ENCODE measurements around the gene RPS27.

Gene RPS27

GRCh38 chr1:153985341-153985912, 5.1 kb upstream of the RPS27 start:
- Histone ChIP-seq H3K79me2 (no peaks in the 10 kb centered on the region), H3K27ac (peak overlapping the region; percentile 83), H3K27me3 (ENCODE audit: control insufficient read depth, insufficient read depth, low read length) (no peaks in the 10 kb centered on the region), H3K36me3 (ENCODE audit: control insufficient read depth, insufficient read depth, low read length) (no peaks in the 10 kb centered on the region), H3K4me3 (ENCODE audit: low read depth, low read length) (peak overlapping the region; percentile 61), H2AFZ (peak overlapping the region; percentile 73), H3K9me3 (ENCODE audit: control insufficient read depth, low read length) (no peaks in the 10 kb centered on the region), H3K9ac (no peak overlapping the region), H3K4me1 (no peaks in the 10 kb centered on the region), H3K4me2 (ENCODE audit: low read length) (peak overlapping the region; percentile 88)
- TF ChIP-seq, protein P1, sequence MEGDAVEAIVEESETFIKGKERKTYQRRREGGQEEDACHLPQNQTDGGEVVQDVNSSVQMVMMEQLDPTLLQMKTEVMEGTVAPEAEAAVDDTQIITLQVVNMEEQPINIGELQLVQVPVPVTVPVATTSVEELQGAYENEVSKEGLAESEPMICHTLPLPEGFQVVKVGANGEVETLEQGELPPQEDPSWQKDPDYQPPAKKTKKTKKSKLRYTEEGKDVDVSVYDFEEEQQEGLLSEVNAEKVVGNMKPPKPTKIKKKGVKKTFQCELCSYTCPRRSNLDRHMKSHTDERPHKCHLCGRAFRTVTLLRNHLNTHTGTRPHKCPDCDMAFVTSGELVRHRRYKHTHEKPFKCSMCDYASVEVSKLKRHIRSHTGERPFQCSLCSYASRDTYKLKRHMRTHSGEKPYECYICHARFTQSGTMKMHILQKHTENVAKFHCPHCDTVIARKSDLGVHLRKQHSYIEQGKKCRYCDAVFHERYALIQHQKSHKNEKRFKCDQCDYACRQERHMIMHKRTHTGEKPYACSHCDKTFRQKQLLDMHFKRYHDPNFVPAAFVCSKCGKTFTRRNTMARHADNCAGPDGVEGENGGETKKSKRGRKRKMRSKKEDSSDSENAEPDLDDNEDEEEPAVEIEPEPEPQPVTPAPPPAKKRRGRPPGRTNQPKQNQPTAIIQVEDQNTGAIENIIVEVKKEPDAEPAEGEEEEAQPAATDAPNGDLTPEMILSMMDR (IDR thresholded peaks at IDR 0.05): no peak

DNA sequence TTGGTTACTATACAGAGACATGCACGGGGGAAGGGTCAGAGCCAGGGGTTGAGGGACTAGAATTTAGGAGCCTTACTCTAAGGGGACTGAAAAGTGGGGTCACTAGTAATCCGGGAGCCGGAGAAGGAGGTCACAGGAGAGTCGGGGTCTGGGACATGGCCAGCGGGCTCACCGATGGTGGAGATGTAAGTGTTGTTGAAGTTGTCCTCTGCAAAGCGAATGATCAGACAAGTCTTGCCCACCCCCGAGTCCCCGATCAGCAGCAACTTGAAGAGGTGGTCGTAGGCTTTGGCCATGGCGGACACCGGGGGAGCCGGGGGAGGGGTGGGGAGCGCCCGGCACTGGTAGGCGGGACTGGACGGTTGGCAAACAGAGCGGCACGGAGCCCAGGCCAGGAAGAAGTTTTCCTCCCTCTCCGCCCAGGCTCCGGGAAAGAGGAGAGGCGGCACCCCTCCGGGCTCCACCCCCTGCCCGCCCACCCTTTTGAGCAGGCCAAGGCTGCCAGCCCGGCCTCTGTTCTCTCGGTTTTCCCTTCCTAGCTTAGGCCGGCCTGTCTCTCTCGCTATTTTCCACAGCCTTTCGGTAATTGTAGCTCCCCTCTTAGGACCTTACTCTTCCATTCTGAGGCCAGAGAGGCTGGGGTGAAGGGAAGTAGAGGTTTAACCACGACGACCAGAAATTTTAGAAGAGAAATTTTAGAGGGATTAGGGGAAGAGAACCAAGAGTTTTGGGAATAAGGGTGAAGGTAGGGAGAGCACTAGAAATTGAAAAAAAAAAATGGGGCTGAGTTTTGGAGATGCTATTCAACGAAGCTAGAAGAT, 4.4 kb upstream of the RPS27 start, which contains the start of gene RAB13:
TSS of gene RAB13 (minus strand) at position 399 of the 821 bp plus-strand sequence. CDS start at position 296, 103 bp downstream.
- H3K27ac ChIP-seq: peak within 1 kb of the TSS; percentile 83
- peak within 1 kb of the TSS; percentile 61 for H3K4me3 ChIP-seq (ENCODE audit: low read depth, low read length)
- TF ChIP-seq, protein P1 (IDR thresholded peaks at IDR 0.05): no peak

DNA sequence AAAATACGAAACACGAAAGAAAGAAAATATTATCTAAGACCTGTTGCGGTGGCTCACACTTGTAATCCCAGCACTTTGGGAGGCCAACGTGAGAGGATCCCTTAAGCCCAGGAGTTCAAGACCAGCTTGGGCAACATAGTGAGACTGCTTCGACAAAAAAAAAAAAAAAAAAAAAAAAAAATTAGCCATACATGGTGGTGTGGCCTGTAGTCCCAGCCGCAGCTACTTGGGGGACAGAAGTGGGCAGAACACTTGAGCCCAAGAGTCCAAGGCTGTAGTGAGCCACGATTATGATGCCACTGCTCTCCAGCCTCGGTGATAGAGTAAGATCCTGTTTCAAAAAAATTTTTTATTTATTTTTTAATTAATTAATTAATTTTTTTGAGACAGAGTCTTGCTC, 2.9 kb upstream of the RPS27 start:
- H3K9ac ChIP-seq: no peak overlapping the region
- H3K27me3 ChIP-seq (ENCODE audit: control insufficient read depth, insufficient read depth, low read length): no peaks in the 10 kb centered on the region
- H3K9me3 ChIP-seq (ENCODE audit: control insufficient read depth, low read length): no peaks in the 10 kb centered on the region
- H2AFZ ChIP-seq: no peak overlapping the region
- no peaks in the 10 kb centered on the region for H3K4me1 ChIP-seq
- no peak overlapping the region for H3K27ac ChIP-seq
- peaks cover 2% of the 10 kb centered on the region for H3K36me3 ChIP-seq (ENCODE audit: control insufficient read depth, insufficient read depth, low read length)
- no peak overlapping the region for H3K4me3 ChIP-seq (ENCODE audit: low read depth, low read length)
- TF ChIP-seq, protein P1 (IDR thresholded peaks at IDR 0.05): no peak
- H3K4me2 ChIP-seq (ENCODE audit: low read length): no peak overlapping the region
- H3K79me2 ChIP-seq: peaks cover 3% of the 10 kb centered on the region

More for the DNA sequence above, 4.4 kb upstream of the RPS27 start, which contains the start of gene RAB13:
- Histone ChIP-seq H2AFZ (peak within 1 kb of the TSS; percentile 90), H3K4me1 (no peaks in the 10 kb centered on the region), H3K9me3 (ENCODE audit: control insufficient read depth, low read length) (no peaks in the 10 kb centered on the region), H3K79me2 (peaks cover 3% of the 10 kb centered on the region), H3K27me3 (ENCODE audit: control insufficient read depth, insufficient read depth, low read length) (no peaks in the 10 kb centered on the region), H3K9ac (no peak within 1 kb of the TSS), H3K36me3 (ENCODE audit: control insufficient read depth, insufficient read depth, low read length) (peaks cover under 1% of the 10 kb centered on the region), H3K4me2 (ENCODE audit: low read length) (peak within 1 kb of the TSS; percentile 95)

- peaks cover 2% of the 10 kb centered on the region for H3K36me3 ChIP-seq (ENCODE audit: control insufficient read depth, insufficient read depth, low read length)
- TF ChIP-seq, protein P1 (IDR thresholded peaks at IDR 0.05): no peak
- peak overlapping the region; percentile 89 for H2AFZ ChIP-seq
- H3K9me3 ChIP-seq (ENCODE audit: control insufficient read depth, low read length): no peaks in the 10 kb centered on the region
- H3K27me3 ChIP-seq (ENCODE audit: control insufficient read depth, insufficient read depth, low read length): no peaks in the 10 kb centered on the region
- peak overlapping the region; percentile 95 for H3K4me3 ChIP-seq (ENCODE audit: low read depth, low read length)
- peak overlapping the region; percentile 11 for H3K9ac ChIP-seq
- peak overlapping the region; percentile 95 for H3K27ac ChIP-seq
- H3K4me1 ChIP-seq: no peaks in the 10 kb centered on the region
- H3K4me2 ChIP-seq (ENCODE audit: low read length): peak overlapping the region; percentile 85
- peaks cover 3% of the 10 kb centered on the region for H3K79me2 ChIP-seq
Observed at GRCh38 chr1:153991151-153991630, 629 bp downstream of the RPS27 start.
